ENCODE measurements around the gene AEBP2.

DNA sequence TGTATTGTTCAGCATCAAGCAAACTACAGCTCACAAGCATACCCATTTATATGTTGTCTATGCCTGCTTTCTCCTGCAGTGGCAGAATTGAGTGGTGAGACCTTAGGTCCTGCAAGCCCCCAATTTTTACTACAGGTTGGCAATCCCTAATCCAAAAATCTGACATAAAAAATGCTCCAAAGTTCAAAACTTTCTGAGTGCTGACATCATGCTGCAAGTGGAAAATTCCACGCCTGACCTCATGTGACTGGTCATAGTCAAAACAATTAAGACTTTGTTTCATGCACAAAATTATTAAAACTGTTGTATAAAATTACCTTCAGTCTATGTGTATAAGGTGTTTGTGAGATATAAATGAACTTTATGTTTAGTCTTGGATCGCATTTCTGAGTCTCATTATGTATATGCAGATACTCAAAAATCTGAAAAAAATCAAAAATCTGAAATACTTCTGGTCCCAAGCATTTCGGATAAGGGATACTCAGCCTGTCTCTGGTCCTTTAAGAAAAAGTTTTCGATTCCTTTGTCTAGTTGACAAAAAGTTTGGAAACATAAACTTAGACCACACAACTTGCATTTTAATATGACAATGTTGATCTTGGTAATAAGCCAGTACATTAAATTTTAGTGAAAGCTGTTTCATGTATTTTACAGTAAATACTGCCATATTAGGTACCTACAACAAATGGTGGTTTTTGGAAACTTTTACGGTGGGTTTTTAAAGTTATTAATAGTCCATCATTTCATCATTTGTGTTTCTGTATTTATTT lies 81.5 kb downstream of the AEBP2 start:
- TF ChIP-seq, protein P1, sequence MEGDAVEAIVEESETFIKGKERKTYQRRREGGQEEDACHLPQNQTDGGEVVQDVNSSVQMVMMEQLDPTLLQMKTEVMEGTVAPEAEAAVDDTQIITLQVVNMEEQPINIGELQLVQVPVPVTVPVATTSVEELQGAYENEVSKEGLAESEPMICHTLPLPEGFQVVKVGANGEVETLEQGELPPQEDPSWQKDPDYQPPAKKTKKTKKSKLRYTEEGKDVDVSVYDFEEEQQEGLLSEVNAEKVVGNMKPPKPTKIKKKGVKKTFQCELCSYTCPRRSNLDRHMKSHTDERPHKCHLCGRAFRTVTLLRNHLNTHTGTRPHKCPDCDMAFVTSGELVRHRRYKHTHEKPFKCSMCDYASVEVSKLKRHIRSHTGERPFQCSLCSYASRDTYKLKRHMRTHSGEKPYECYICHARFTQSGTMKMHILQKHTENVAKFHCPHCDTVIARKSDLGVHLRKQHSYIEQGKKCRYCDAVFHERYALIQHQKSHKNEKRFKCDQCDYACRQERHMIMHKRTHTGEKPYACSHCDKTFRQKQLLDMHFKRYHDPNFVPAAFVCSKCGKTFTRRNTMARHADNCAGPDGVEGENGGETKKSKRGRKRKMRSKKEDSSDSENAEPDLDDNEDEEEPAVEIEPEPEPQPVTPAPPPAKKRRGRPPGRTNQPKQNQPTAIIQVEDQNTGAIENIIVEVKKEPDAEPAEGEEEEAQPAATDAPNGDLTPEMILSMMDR (conservative IDR thresholded peaks at IDR 0.05), result no peak
- no peak for TF ChIP-seq ZFX (IDR thresholded peaks at IDR 0.05)
